NOMO-1 treated with DMSO at 0.1 percent for 48 hours (cell line): Measurements from ENCODE around the gene RBM33.

ENCODE experiments used
- DNase-seq: peaks from one replicate; lab custom pipeline; 2025; ENCODE audit not compliant: unreplicated experiment; lab: John Stamatoyannopoulos, UW

RBM33 gene

DNA sequence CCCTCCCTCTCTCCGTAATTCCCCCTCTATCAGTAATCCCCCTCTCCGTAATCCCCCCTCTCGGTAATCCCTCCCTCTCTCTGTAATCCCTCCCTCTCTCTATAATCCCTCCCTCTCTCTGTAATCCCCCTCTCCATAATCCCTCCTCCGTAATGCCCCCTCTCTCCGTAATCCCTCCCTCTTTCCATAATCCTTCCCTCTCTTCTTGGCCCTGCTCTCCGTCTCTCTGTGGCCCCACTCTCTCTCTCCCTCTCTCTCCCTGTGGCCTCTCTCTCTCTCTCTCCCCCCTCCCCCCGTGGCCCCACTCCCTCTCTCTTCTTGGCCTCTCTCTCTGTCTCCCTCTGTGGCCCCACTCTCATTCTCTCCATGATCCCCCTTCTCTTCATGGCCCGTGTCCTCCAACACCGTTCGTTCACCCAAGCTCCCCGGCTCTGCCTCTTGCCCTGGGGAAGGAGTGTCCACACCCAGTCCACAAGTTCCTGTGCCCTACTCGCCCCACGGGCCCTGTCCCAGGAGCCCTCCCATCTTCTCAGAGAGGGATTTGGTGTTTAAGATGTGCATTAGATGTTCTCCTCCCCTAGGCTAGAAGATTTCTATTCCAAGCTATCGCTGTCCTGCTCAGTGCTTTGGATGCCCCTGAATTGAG, 148.0 kb downstream of the RBM33 start:
- DNase-seq = no peak

DNA sequence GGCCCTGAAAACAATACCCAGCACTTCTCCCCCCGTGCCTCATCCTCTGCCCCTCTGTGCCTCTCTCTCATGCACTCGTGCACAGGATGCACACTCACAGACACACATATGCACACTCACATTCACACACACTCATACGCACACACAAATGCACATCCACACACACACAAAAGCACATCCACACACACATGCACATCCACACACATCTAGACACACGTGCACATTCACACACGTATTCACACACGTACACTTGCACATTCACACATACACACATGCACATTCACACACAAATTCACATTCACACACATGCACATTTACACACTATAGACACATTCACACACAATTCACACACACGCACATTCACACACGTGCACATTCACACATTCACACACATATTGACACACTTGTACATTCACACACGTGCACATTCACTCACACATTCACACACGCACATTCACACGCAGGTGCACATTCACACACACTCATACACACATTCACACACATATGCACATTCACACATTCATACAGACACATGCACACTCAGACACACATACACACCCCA, 148.6 kb downstream of the RBM33 start:
- DNase-seq = no peak

DNA sequence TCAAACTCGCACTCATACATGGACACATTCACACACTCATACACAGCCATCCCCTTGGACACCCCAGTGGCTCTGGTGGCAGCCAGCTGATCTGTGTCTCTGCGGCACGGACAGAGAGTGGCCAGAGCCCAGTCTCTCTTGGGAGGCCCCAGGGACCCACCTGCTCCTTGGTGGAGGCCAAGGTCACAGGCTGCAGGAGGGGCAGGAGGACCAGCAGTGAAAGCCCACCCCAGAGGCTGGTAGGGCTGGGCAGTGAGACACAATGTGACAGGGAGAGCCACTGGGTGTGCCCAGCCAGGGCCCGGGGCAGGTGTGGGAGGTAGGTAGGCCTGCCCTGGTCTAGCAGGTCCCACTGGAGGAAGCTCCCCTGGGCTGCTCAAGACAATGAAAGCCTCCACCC, 149.3 kb downstream of the RBM33 start:
- DNase-seq = no peak

DNA sequence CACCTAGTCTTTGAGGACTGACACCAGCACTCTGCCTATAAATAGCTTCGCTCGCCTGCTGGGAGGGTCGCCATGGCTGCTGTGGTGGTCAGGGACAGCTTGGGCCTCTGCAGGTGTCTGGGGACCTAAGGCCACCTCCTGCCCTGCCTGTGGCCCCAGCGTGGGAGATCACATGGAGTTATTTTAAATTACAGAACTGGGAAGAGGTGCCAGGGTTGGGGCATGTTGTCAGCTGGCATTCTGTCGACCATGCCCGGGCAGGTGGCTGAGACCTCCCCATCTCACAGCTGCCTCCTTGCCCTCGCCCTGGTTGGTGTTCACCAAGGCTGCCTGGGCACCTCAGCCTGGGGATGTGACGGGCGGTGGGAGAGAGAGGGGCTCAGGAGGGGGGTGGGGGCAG, 149.7 kb downstream of the RBM33 start:
- no peak for DNase-seq

DNA sequence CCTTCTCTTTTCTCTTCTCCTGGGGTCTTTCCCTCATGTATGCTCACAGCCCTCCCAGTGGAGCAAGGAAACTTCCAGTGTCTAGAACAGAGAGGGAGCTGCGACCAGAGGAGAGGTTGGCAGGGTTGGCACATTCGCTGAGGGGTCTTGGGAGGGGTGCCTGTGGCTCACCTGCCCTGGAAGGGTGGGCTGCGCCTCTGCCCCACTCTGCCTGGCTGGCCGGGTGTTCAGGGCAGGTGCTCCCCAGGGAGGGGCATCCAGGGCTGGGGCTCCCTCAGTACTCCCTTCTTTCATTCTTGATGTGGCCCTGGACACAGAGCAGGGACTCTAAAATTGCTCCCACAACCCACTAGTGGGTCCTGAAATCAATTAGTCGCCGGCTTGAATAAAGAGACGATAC, 150.9 kb downstream of the RBM33 start:
- DNase-seq = no peak

DNA sequence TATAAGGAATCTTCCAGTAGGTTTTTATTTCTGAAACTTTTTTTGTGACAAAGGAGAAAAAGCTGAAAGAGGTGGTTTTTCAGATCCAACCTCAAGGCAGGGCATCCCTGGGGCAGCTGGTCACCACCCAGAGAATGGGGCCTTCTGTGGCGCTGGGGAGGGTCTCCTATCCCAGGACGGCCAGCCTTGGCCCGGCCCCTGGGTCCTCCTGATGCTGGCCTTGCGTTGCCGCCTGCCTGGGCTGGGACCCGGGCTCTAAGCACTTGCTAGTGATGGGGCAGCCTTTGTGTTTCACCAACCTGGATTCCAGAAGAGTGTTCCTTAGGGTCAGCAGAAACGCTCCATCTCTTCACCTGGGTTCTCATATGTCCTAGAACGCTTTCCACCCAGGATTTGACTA, 151.5 kb downstream of the RBM33 start:
- no peak for DNase-seq

DNA sequence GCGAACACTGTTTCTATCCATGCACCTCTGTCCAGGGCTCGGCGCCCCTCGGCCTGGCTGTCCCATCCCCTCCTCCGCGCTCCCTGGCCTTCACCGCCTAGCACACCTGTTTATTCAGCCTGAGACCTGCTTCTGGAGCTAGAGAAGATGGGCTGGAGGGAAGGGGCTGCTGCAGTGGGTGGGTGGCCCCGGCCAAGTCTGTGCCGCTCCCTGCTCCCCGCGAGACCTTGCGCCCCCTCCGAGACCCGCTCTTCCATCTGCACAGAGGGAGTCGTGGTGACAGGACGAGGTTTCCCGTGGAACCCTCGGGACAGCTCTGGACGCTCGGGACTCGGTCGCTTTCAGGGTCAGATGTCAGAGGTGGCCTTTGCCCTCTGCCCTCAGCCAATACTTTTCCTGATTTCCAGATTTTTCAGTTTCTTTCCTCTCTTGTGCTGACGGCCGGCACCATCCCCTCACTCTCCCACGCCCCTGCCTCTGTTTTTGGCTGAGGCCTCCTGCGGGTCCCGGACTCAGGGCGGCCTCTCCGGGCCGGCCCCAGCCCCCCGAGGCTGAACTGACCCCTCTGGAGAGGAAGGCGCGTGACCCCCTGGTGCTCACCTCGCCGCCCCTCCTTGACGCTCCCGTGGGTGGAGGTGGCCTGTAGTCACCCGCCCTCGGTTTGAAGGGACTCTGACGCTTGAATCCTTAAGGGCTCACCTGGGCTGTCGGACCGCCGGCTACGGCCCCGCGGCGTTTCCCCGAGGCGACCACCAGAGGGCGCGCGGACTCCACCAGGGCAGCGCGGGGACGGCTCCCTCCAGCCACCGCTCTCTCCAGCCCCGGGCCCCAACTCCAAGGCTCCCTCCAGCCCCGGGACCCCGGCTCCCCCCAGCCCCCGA, 152.2 kb downstream of the RBM33 start:
- DNase-seq = peak; percentile 1

DNA sequence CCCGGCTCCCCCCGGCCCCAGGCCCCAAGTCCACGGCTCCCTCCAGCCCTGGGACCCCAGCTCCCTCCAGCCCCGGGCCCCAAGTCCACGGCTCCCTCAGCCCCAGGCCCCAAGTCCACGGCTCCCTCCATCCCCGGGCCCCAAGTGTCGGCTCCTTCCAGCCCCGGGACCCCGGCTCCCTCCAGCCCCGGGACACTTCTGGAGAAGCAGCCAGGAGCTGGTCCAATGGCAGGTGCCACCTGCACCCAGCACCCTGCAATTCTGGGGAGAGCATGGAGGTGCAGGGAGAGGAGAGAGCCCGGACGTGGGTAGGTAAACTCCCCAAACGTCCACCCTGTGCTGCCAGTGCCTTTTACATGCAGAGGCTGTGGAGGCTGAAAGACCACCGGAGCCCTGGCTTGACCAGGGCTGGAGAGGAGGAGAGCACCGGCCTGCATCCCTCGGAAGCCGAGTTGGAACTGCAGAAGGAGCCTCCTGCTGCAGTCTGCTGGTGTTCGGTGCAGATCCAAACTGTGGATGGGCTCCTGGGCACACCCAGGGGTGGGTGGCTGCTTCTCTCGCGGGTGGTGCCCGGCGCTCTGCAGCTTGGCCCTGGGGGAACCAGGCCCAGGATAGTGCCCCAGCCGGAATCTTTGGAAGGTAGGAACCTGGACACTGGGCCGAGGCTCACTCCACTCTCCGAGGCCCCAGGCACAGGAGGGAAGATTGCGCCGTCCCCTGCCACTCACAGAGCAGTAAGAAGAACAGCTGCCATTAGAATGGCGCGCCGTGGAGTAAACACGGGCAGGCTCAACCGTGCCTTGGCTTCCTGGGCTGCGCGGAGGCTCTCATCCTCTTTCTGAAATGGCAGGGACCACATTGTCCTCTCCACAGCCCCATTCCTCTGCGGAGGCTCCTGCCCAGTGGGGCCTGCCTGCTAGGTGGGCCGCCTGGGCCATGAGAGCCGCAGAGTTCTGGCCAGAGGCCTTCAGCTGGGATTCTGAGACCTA, 153.1 kb downstream of the RBM33 start:
- no peak for DNase-seq

DNA sequence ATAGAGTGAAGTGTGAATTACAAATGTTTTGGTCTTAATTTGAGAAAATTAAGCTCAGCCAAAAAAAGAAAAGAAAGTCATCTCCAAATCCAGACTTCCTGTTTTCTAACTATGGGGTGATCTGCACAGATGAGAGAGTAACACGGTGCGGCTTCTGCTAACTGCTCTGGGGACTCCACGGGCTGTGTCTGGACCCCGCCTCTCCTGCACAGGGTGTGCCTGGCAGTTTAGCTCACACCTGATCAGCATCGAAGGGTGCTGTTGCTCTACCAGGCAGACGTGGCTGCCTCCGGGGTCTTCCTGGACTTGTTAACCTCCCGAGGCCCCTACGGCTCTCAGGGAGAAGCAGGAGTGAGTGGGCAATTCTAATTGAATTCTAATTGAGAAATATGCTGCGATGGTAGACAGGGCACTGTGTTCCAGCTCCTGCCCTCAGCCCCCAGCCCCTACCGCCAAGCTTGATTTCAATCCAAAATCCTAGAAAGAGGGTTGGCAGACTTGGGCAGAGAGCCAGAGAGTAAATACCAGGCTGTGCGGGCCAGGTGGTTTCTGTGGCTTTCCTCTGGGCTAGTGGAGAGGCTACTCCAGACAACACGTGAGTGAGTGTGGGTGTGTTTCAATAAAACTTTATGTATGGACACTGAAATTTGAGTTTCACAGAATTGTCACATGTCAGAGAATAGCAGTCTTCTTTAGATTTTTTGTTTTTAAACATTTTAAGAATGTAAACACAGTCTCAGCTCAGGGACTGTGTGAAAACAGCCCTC, 154.4 kb downstream of the RBM33 start:
- DNase-seq = peak; percentile 50

DNA sequence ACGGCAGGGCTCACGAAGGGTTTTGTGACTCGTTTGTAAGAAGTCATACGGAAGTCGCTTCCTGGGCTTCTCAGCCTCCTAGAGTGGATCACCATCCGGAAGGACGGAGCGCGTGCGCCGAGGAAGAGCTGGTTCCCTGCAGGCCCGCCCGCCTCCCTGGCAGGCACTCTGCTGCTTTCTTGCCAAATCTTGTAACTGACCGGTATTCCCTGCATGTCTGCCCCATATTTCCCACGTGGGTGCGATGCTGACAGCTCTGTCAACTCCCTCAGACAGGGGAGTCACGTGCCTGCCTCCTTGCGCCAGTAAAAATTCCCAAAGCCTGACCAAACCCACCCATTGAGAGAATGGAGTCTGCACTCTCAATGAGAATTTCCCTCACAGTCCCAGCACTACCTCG, 155.1 kb downstream of the RBM33 start:
- DNase-seq = no peak

DNA sequence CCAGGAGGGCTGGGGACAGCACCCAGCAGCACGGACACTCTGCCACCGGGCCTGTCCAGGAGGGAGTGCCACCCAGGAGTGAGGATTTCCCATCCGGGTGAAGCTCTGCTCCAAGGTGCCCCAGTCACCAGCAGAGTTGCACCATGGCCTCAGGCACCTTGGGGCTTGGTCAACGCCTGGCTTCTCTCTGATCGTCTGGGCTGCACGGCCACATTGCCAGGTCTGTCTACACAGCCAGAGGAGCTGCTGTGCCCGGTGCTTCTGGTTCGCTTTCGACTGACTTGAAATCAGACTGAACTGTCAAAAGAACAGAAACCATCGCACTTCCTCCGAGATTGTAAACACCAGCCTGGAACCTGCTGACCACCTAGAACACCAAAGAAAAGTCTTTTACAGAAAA, 155.8 kb downstream of the RBM33 start:
- no peak for DNase-seq

DNA sequence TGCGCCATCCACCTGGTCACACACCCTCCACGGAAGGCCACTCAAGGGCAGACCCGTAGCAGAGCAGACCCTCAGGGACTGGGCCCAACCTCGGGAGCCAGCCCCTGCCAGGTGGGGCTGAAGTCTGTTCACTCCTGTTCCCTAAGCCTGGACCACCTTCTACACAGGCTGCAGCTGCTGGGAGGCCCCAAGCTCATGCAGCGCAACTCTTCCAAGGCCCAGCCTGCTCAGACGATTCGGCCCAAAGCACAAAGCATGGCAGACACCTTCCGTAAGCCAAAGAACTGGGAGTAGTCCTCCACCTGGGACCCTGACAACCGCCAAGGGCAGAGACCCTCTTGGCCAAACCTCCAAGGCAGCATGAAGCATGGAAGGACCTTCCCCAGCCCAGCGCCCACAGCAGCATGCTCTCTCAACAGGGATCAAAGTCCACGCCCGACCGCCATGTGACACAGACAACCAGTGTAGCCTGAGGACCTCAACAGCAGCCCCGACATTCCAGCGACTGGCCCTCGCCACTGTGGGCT, 156.3 kb downstream of the RBM33 start:
- no peak for DNase-seq

DNA sequence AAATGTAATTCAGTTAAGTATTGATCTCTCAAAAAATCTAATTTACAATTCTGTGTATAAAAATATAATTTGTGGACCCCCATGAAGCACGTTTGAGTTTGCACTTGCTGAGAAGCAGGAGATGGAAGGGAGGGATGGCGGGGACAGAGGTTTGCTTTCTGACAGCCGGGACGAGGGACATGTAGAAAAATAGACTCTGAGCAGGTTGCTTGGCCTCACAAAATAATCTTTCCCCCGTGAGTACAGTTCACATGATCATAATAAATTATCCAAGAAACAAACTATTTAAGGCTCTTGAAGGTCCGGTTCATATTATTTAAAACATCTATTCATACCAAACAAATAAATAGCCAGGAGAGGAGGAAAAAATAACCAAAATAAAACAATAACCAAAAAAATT, 157.8 kb downstream of the RBM33 start:
- DNase-seq = no peak

DNA sequence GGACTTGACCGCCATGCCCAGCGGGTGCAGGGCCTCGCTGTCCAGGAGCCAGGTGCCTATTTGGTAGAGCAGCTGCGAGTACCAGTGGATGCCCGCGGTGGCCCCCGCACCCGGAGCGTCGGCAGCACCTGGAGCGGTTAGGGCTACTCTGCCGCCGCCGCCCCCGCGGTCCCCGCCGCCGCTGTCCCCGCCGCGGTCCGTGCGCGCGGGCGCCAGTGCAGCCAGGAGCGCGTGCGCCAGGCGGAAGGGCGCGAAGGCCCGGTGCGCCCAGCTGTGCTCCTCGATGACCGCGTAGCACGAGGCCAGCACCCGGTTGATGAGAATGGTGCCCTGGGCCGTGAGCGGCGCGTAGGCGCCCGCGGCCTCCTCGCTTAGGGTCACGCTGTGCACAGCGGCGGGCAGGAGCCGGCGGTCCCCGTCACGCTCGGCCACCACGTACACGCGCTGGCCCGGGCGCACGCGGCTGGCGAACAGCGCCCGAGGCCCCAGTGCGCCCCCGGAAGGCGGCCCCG, 158.5 kb downstream of the RBM33 start:
- no peak for DNase-seq

DNA sequence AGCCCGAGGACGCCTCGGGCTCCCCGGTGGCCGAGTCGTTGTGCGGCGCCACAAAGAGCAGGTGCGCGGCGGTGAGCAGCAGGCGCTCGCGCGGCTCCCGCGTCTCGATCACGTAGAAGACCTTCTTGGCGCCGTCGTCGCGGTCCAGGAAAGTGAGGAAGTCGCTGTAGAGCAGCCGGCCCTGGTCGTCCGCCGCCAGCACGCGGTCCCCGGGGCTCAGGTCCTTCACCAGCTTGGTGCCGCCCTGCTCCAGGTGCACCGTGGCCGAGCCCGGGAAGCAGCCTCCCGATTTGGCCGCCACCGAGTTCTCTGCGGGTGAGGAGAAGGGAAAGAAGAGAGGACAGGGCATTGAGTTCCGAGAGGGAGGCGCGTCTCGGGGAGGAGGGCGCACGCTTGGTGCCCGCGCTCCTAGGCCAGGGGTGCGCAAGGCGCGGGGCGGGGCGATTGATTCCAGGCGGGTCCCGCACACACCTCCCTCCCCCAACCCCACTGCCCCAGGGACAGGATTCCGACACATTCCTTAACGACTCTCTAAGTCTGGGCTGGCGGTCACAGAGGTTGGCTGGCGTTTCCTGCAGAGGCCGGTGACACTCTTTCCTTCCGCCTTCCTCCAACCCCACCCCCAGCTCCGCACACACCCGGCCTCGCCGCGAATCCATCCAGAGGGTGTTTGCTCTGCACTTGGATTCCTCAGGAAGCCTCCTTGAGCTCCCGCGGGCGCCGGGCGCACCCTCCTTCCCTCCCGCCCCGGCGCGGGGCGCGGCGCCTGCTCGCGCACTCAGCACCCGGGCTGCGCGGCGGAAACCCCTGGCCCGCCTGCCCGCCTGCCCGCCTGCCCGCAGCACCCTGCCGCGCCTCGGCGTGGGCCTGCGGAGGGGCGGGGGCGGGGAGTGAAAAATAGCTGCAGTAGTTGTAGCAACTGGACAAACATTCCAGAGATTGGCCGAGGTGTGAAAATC, 159.2 kb downstream of the RBM33 start:
- peak; percentile 19 for DNase-seq

DNA sequence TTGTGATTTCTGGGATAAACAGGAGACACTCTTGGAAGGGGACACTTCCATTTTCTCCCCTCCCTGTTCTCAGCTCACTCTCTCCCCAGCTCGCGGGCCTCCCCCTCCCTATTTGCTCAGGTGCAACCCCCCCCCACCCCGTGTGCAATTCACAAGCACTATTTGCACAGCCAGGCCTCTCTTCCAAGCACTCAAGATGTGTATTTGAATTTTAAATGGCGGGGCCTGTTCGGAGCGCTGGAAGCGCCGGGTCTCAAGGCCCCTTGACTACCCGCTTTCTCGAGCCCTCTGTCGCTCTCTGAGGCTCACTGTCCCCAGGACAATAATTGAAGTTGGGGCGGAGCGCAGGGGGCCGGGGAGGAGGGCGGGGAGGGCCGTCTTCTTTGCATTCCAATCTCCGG, 160.0 kb downstream of the RBM33 start:
- DNase-seq = no peak

DNA sequence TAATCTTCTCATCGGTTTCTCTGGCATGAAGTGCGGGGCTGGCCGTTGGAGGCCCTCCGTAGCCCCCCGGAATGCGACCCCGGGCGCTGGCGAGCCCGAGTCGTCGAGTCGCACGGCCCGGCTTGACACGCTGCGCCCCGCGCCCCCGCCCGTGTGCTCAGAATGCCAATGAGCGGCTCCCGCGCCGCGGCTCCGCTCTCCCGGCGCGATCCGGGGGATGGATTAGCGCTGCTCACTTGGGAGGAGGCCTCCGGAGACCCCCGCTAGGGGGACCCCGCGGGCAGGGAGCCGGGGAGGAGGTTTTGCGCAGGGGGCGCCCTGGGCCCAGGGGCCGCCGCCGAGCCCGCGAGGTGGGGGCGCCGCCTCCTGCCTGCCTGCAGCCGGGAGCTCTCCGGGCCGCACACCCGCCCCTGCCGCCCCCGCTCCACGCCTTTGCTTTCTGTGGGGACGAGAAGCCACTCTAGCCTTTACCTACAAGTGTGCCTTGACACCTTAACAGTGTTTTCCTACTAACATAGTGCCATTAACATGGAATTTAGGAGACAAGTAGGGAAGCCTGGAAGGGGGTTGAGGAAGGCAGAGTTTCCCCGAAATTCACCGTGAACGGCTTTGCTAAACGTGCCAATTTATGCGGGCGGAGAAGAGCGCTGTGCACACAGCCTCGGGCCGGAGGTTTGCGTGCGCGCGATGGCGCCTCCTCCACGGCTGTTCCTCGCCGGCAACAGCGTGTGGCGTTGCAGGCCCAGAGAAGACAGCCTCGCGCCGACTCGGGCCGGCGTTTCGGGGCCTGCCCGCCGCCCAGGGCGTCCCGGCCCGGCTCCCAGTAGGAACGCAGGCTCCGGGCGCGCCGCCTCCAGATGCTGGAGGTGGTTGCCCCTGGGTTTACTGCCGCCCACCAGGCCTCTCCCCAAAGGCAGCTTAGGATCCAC, 160.7 kb downstream of the RBM33 start:
- peak; percentile 23 for DNase-seq

DNA sequence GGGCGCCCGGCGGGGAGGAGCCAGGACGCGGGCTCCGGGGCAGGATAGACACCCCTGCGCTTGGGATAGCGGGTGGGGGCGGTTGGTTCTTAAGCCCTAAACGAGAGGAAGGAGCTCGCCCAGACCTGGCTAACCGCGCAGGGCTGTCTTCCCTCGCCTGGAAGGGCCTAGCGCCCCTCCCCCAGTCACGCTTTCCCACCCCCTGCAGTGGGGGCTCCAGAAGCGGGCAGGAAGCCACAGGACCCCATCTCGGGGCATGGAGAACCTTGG, 161.3 kb downstream of the RBM33 start:
- DNase-seq = no peak
